GM20431 (cell line): ENCODE data around the gene EZH1.

Experiments
- in situ Hi-C: fragments of 300-500 bp; cut with MseI, MboI; formaldehyde crosslinking; loops from one replicate; pipeline ENCODE4 v1.15.0; 2020; ENCODE audit warnings: low sequenced_read_pairs; ENCODE audit not compliant: unreplicated experiment

EZH1 gene

GRCh38 chr17:42740699-42741098 lies 4.1 kb downstream of the EZH1 start:
- in situ Hi-C loops, result no loop called here

GRCh38 chr17:42725143-42725542 lies 19.7 kb downstream of the EZH1 start:
- in situ Hi-C loops, result no loop called here

- in situ Hi-C loops, result no loop called here
Observed at GRCh38 chr17:42723636-42724035, 21.2 kb downstream of the EZH1 start.

- in situ Hi-C loops, result no loop called here
Observed at GRCh38 chr17:42720996-42721583, 23.8 kb downstream of the EZH1 start.

GRCh38 chr17:42709561-42709960 lies 35.3 kb downstream of the EZH1 start:
- in situ Hi-C loops, result no loop called here

GRCh38 chr17:42708588-42708987 lies 36.3 kb downstream of the EZH1 start:
- in situ Hi-C loops, result no loop called here

- in situ Hi-C loops, result no loop called here
Observed at GRCh38 chr17:42706732-42707131, 38.1 kb downstream of the EZH1 start.

GRCh38 chr17:42704837-42705494 lies 39.9 kb downstream of the EZH1 start:
- in situ Hi-C loops, result no loop called here

- in situ Hi-C loops, result no loop called here
Observed at GRCh38 chr17:42704490-42704836, 40.4 kb downstream of the EZH1 start.

- in situ Hi-C loops, result no loop called here
Observed at GRCh38 chr17:42702446-42702845, 42.4 kb downstream of the EZH1 start.

GRCh38 chr17:42700586-42701289 lies 44.1 kb downstream of the EZH1 start:
- in situ Hi-C loops, result no loop called here

- in situ Hi-C loops, result no loop called here
Observed at GRCh38 chr17:42699415-42699740, 45.5 kb downstream of the EZH1 start.

GRCh38 chr17:42698736-42699414 lies 46.0 kb downstream of the EZH1 start:
- in situ Hi-C loops, result no loop called here

- in situ Hi-C loops, result no loop called here
Observed at GRCh38 chr17:42697108-42697811, 47.6 kb downstream of the EZH1 start.

GRCh38 chr17:42695500-42695899 lies 49.3 kb downstream of the EZH1 start:
- in situ Hi-C loops, result no loop called here

- in situ Hi-C loops, result no loop called here
Observed at GRCh38 chr17:42694524-42694923, 50.3 kb downstream of the EZH1 start.

GRCh38 chr17:42692489-42692888 lies 52.4 kb downstream of the EZH1 start:
- in situ Hi-C loops, result no loop called here

GRCh38 chr17:42691021-42691545 lies 53.8 kb downstream of the EZH1 start:
- in situ Hi-C loops, result no loop called here

GRCh38 chr17:42690596-42690995 lies 54.2 kb downstream of the EZH1 start:
- in situ Hi-C loops, result no loop called here

- in situ Hi-C loops, result loop anchor here (10.0 kb wide), 1 partner anchor 113 kb away; the partner anchor contains the start of gene PSMC3IP
Observed at GRCh38 chr17:42687707-42688320, 57.0 kb downstream of the EZH1 start.
